ENCODE results near the gene RSBN1L. TPM values are rescaled to one million over a fixed set of nuclear protein-coding genes. Genes with fewer than 3 reads are reported as not detected.
"Not testable (repeated sequence)": the region's sequence is repeated elsewhere in the genome, so short reads cannot be mapped to it uniquely, and the experiment has no call there.

Gene RSBN1L
- total RNA-seq, 1 experiment from 2014 or later, result 18.0 TPM

- TF ChIP-seq CTCF (IDR thresholded peaks at IDR 0.05) (no peak), POLR2AphosphoS5 (IDR thresholded peaks at IDR 0.05; ENCODE audit: low read depth, low read length) (no peak), REST (IDR thresholded peaks at IDR 0.05; ENCODE audit: insufficient read depth in 1 of 2, low read depth in 2 of 2, low read length in 1 of 2) (no peak), TCF7L2 (IDR thresholded peaks at IDR 0.05; ENCODE audit: low read depth, low read length) (no peak), SIN3A (IDR thresholded peaks at IDR 0.05; ENCODE audit: borderline replicate concordance, insufficient read depth, low read depth, low read length) (no peak)
- DNase-seq (ENCODE audit: low read depth, low spot score), result no peak
- Histone ChIP-seq H3K27ac (ENCODE audit: low read length) (no peak overlapping the region), H3K4me1 (ENCODE audit: control insufficient read depth, insufficient read depth, low read length) (no peaks in the 10 kb centered on the region), H3K36me3 (ENCODE audit: control insufficient read depth, insufficient read depth, low read length) (peaks cover 7% of the 10 kb centered on the region), H3K9me3 (ENCODE audit: control insufficient read depth, insufficient read depth, low read depth, low read length) (no peaks in the 10 kb centered on the region), H3K4me3 (ENCODE audit: low read depth in 2 of 2, low read length in 2 of 2) (no peak overlapping the region), H3K27me3 (ENCODE audit: control insufficient read depth, insufficient read depth, low read length) (no peaks in the 10 kb centered on the region)
- no peak for ATAC-seq
- no TSS peak for BruUV-seq (replicated peaks)
- ChIA-PET CTCF (no interaction called here), POLR2A (no interaction called here)
- in situ Hi-C loops (cut with HindIII; ENCODE audit: low pct_unique_long_range_greater_than_20kb, low sequenced_read_pairs), result no loop called here
- intact Hi-C loops (cut with micrococcal nuclease; ENCODE audit: unreplicated experiment), result no loop called here
Measured at GRCh38 chr7:77783545-77783944, 87.3 kb downstream of the RSBN1L start.

- H3K27me3 ChIP-seq (ENCODE audit: control insufficient read depth, insufficient read depth, low read length); BruUV-seq (replicated peaks); in situ Hi-C loops (cut with HindIII; ENCODE audit: low pct_unique_long_range_greater_than_20kb, low sequenced_read_pairs); intact Hi-C loops (cut with micrococcal nuclease; ENCODE audit: unreplicated experiment); H3K36me3 ChIP-seq (ENCODE audit: control insufficient read depth, insufficient read depth, low read length); DNase-seq (ENCODE audit: low read depth, low spot score); H3K27ac ChIP-seq (ENCODE audit: low read length); POLR2A ChIA-PET; H3K9me3 ChIP-seq (ENCODE audit: control insufficient read depth, insufficient read depth, low read depth, low read length); H3K4me1 ChIP-seq (ENCODE audit: control insufficient read depth, insufficient read depth, low read length); ATAC-seq; CTCF ChIA-PET; H3K4me3 ChIP-seq (ENCODE audit: low read depth in 2 of 2, low read length in 2 of 2): not testable (repeated sequence)
Measured at GRCh38 chr7:77784426-77784825, 88.2 kb downstream of the RSBN1L start.

GRCh38 chr7:77786018-77786417, 89.8 kb downstream of the RSBN1L start:
- Histone ChIP-seq H3K9me3 (ENCODE audit: control insufficient read depth, insufficient read depth, low read depth, low read length) (no peaks in the 10 kb centered on the region), H3K36me3 (ENCODE audit: control insufficient read depth, insufficient read depth, low read length) (peaks cover under 1% of the 10 kb centered on the region; the same call in 1 of the 2 replicates), H3K27me3 (ENCODE audit: control insufficient read depth, insufficient read depth, low read length) (no peaks in the 10 kb centered on the region), H3K4me3 (ENCODE audit: low read depth in 2 of 2, low read length in 2 of 2) (no peak overlapping the region), H3K4me1 (ENCODE audit: control insufficient read depth, insufficient read depth, low read length) (peaks cover under 1% of the 10 kb centered on the region; the same call in 1 of the 2 replicates), H3K27ac (ENCODE audit: low read length) (no peak overlapping the region)
- intact Hi-C loops (cut with micrococcal nuclease; ENCODE audit: unreplicated experiment), result no loop called here
- ChIA-PET CTCF (no interaction called here), POLR2A (no interaction called here)
- TF ChIP-seq CTCF (IDR thresholded peaks at IDR 0.05) (no peak), TCF7L2 (IDR thresholded peaks at IDR 0.05; ENCODE audit: low read depth, low read length) (no peak), REST (IDR thresholded peaks at IDR 0.05; ENCODE audit: insufficient read depth in 1 of 2, low read depth in 2 of 2, low read length in 1 of 2) (no peak), SIN3A (IDR thresholded peaks at IDR 0.05; ENCODE audit: borderline replicate concordance, insufficient read depth, low read depth, low read length) (no peak), POLR2AphosphoS5 (IDR thresholded peaks at IDR 0.05; ENCODE audit: low read depth, low read length) (no peak)
- no TSS peak for BruUV-seq (replicated peaks)
- no peak for ATAC-seq
- in situ Hi-C loops (cut with HindIII; ENCODE audit: low pct_unique_long_range_greater_than_20kb, low sequenced_read_pairs), result no loop called here
- no peak for DNase-seq (ENCODE audit: low read depth, low spot score)

Data from Panc1 (cell line).